HG03039 (cell line): ENCODE data around the gene AIG1.
A peak's percentile ranks its signal among the peaks of the same experiment; 100 is the strongest.
"Not testable (repeated sequence)": the region's sequence is repeated elsewhere in the genome, so short reads cannot be mapped to it uniquely, and the experiment has no call there.

Experiments
- ATAC-seq: cut with Tn5 transposase; IDR thresholded peaks from one replicate; pipeline ENCODE4 v1.9.1; 2021; ENCODE audit warnings: mild to moderate bottlenecking, moderate library complexity; ENCODE audit not compliant: unreplicated experiment

AIG1 gene

DNA sequence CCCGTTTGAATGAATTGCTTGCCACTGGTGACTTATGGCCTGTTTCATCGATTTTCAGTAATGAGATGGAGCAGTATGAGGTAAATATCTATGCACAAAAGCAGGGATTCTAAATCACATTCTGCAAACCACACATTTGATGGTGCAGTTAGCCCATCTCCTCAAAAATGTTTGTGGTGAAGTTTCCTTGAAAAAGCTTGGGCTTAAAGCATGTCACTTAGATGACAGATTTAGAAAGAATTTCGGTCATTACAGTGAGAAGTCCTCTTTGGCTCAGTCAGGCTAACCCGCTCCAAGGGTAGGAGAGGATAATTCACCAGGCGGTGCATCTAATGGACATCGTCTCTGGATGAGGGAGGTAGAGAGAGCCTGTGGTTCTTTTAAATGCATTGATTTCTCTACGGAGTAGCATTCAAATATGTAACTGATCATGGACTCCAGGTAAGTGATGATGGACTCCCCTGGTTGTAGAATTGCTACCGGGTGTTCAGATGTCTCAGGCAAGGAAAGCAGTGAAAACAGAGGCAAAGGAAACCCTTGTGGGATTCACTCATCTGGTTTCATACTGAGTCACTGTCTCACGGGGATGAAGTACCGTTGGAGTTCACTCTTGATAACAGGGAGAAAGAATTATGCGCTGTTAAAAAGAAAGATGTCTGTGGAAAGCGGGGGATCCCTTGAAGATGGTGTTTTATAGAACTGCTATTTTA lies 65.3 kb downstream of the AIG1 start:
- ATAC-seq, result no peak

GRCh38 chr6:143126574-143126941 lies 65.9 kb downstream of the AIG1 start:
- ATAC-seq, result no peak

GRCh38 chr6:143127941-143128680 lies 67.4 kb downstream of the AIG1 start:
- ATAC-seq, result no peak

- ATAC-seq, result no peak
These were observed 68.0 kb downstream of the AIG1 start for GRCh38 chr6:143128681-143129015.

DNA sequence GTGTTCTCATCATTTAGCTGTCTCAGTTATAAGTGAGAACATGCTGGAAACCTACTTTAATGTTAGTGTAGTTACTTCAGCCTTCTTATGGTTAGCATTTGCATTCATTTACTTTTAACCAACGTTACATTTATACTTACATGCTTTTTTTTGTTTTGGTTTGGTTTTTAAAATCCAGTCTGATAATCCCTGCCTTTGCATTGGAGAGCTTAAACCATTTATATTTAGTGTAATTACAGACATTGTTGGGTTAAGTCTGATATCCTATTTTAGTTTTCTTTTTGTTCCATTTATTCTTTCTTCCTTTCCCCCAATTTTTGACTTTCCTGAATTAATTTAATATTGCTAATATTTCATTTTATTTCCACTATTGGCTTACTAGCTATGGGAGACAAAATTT lies 70.2 kb downstream of the AIG1 start:
- ATAC-seq, result no peak

DNA sequence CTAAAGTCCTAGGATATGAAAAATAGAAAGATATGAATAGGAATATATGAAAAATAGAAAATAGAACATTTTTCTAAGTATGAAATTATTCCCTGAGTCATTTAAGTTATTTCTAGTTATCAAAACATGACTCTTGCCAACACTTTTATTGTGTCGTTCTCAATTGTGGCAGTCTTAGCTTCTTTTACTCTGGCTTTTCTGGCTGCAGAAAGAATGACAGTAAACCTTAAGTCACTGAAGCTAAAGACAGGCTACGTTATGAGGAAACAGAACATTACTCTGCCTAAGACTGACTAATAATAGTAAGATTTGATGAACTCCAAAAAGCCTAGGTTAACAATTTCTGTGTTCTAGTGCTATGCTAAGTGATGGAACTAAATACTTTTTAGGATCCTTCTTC lies 74.6 kb downstream of the AIG1 start:
- no peak for ATAC-seq

DNA sequence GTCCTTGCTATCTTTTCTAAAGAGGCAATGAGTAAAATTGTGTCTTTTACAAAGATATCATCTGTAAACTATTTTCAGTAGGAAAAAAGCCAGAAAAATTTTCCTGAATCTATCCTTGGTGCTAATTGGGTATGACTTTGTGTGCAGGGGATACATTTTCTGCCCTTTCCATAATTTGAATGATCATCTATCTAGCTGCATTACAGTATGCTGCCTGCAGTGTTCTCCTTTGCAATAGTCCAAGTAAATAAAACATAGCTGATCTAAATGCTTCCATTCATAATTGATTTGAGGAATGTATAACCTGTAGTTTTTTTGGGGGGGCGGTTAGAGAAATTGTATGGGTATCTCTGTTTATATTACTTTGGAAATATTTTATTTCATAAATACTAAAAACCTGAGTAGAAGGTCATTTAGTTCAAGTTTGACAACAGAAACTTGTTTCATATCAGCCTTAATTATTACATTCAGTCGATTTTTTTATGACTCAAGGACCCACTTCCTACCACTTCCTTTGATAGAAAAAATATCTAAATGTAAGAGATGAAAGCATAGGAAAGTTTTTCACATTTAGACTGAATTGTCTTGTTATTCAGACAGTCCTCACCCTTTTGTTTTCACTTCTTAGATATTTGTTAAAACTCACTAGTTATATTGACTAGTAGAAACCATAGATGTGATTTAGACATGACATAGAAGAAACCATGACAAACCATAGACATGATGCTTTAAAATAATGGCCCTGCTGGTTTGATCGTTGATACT lies 75.3 kb downstream of the AIG1 start:
- ATAC-seq, result no peak

GRCh38 chr6:143136647-143137046 lies 76.0 kb downstream of the AIG1 start:
- no peak for ATAC-seq

DNA sequence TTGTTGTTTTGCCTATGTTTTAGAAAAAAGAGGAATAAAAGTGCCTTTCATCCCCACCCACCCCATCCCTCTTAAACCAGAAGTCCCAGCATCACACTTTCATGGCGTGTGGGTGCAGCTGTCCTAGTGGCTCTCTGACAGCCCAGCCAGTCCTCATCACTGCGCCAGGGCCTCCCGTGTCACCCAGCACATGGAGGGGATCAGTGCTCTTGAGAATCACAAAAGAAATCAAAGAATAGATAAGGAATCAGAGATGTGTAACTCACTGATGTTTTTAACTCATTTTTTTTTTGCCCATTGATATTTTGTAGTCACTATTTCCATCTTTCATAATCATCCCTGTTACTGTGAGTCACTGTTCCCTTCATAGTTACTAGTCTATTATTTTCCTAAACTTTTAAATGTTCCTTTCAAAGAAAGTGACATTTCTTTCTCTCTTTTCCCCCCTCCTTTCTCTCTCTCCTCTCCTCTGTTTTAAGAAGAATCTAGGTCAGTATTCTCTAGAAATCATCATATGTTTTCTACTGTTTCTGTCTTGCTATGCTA lies 78.6 kb downstream of the AIG1 start:
- no peak for ATAC-seq

- ATAC-seq, result not testable (repeated sequence)
These were observed 79.2 kb downstream of the AIG1 start for GRCh38 chr6:143139884-143140283.

GRCh38 chr6:143140767-143141166 lies 80.1 kb downstream of the AIG1 start:
- no peak for ATAC-seq

GRCh38 chr6:143141442-143141841 lies 80.8 kb downstream of the AIG1 start:
- no peak for ATAC-seq

DNA sequence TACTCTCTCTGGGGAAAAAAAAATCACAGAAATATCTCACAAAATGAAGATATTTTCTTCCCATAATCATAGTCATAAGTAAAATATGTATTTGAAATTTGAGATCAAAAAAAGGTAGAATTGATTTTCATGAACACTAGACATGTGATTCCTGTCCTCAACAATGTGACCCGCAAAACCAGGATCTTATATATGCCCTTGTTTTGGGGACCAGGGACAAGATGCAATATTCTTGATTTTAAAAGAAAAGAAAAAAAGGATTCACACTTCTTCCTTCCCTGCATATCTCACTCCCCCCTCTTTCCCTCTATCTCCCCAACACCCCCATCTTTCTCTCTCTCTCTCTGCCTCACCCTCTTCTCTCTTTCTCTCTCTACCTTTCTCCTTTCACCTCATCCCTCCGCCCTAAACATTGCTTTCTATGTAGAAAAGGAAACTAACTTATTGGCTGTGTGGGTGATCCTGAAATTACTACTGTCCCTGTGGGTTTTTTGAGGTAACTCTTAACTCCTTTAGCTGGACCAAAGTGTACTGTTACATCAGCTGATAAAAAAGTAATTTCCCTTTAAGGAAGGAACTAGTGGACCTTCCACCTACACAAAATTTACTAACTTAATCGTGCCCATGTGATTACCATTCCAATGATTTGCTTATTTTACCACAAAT lies 85.6 kb downstream of the AIG1 start:
- peak; percentile 70 for ATAC-seq

- ATAC-seq, result no peak
These were observed 89.1 kb downstream of the AIG1 start for GRCh38 chr6:143149771-143150170.

DNA sequence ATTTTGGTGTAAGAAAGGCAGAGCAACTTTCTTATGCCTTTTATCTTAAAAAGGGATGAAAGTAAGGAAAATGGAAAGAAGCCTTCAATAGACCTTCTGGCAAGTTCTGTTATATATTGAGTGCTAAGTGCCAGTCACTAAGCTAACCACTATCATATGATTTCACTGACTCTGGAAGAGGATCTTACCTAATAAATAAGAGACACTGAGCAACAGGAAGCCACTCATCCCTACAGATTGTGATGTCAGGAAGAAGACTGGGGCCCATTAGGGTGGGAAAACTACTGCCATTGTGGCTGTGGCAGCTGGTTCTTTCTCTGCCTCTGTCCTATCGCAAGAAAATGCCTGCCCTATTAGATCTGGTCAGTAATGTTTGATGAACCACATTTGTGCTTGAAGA lies 89.6 kb downstream of the AIG1 start:
- no peak for ATAC-seq

DNA sequence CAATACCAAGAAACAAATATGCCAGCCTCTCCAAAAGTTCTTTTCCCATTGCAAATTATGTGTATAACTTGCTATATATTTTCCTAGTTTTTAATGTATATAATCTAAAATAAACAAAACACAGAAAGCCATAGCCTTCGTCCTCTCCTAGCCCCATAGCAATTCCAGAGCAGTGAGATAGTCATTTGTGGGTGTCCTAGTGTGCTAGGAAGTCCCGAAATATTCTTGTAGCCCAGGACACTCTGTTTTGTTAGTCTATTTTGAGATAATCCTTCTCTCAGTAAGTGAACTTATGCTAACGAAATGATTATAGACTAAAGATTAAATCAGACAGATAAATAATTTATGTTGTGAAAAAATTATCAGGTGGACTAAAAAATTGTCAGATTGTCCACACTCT lies 90.7 kb downstream of the AIG1 start:
- ATAC-seq, result no peak

GRCh38 chr6:143155681-143156080 lies 95.0 kb downstream of the AIG1 start:
- no peak for ATAC-seq

- ATAC-seq, result no peak
These were observed 96.4 kb downstream of the AIG1 start for GRCh38 chr6:143157131-143157530.

DNA sequence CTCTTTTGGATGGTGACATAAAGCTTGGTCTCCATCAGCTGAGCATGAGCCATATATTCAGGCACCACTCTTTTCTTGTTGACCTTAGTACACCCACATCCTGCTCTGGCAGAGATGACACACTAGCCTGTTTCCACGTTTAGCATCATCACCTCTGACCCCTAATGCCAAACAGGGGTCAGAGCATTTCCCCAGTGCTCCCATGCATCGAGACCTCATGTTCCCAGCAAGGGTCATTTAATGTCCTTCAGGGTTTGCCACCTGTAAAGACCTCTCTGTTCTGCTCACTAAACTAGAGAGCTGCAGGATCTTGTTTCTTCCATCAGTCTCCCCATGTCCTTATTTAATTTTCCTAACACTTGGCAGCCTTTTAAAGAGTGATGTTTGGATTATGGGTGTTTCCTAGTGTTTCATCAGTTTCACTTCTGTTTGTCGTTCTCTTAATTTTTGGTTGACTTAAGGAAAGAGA lies 97.5 kb downstream of the AIG1 start:
- ATAC-seq, result no peak

DNA sequence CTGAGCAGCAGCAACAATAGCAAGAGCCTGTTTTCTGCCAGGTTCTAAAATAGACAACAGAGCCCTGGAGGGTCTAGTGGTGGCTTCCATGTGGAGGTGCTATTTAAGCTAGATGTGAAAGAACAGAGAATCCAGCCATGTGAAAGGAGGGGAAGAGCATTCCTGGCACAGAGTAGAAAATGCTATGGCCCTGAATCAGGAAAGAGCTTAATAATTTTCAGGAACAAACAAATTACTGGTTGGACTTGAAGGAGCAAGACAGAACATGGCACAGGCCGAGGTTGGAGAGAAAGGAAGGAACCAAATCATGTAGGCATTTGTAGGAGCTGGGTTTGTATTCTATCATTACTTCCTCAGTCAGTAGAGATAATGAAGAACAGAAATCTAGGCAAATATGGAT lies 98.3 kb downstream of the AIG1 start:
- no peak for ATAC-seq

DNA sequence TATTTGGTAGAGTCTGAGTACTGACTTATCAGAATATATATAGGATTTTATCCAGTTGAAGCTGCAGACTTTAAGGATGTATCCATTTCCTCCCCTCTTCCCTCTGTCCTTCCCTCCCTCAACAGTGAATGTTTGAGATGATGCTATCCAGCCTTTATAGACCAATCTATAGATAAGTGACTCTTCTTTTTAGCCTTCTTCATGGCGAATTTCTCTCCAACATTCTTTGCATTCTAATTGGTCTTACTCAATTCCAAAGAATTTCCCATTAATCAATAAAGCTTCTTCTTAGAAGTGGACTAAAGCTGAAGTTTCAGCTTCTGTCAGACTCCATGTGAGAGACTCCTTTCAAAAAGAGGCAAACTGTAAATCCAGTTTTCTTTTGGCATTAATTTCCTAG lies 99.3 kb downstream of the AIG1 start:
- no peak for ATAC-seq
